Ovary (tissue), 9 donors: ENCODE results near the gene CPPED1. TPM values are rescaled to one million over a fixed set of nuclear protein-coding genes. Genes with fewer than 3 reads are reported as not detected.

Source experiments
- DNase-seq, 5 donors: peaks; one replicate each; pipeline ENCODE4 v3.0.0-alpha.2; 2019 to 2020
- H3K27ac ChIP-seq, 2 donors: fragments of 200-600 bp; one replicate each; pipeline versions ENCODE4 v1.5.1 to v1.8.0; 2019 to 2022
- H3K27me3 ChIP-seq: fragments of 200-600 bp; one replicate; pipeline ENCODE4 v1.8.0; 2022
- H3K36me3 ChIP-seq: fragments of 200-600 bp; sonication (generic); one replicate; pipeline ENCODE4 v1.5.1; 2019
- H3K4me1 ChIP-seq: one replicate; pipeline ENCODE4 v1.8.1; 2013; ENCODE audit warnings: mild to moderate bottlenecking, moderate library complexity; ENCODE audit not compliant: insufficient read depth
- H3K4me3 ChIP-seq: fragments of 200-600 bp; sonication (generic); one replicate; pipeline ENCODE4 v1.5.1; 2017
- H3K9me3 ChIP-seq, 2 donors: fragments of 200-600 bp in 1 of 2; sonication (generic) in 1 of 2; one replicate each; pipeline versions ENCODE4 v1.5.1 to v1.8.1; 2013 to 2019; ENCODE audit warnings: mild to moderate bottlenecking in 1 of 2, moderate library complexity in 1 of 2
- EP300 ChIP-seq: sonication (generic); formaldehyde crosslinking; IDR thresholded peaks from one replicate; pipeline ENCODE4 v1.6.1; 2017; ENCODE audit warnings: antibody characterized with exemption
- POLR2A ChIP-seq: fragments of 450-650 bp; IDR thresholded peaks from one replicate; pipeline ENCODE4 v1.6.1; 2017; ENCODE audit warnings: antibody characterized with exemption, mild to moderate bottlenecking, moderate library complexity
- WGBS, 3 donors: extraction: QIAGEN DNeasy Blood & Tissue Kit in 1 of 3; methylation state at CpG; one replicate each; pipeline versions ENCODE4 v1.1.5 to v1.1.7; 2013 to 2017; 5-methylcytosine and 5-hydroxymethylcytosine counted together
- intact Hi-C, 4 donors: fragments of 100-400 bp; cut with DNase I; formaldehyde crosslinking; loops; one replicate each; pipeline versions ENCODE4 v1.11.0 to v1.15.1; 2022 to 2023
- microRNA-seq, 3 donors: library from miRNA; unstranded; fragments of <30 nt; microRNA quantifications; one replicate each; pipeline versions ENCODE4 to v1.2.0, GENCODE V29; 2019 to 2020
- polyA plus RNA-seq, 2 donors: library from polyadenylated mRNA; stranded (reverse); fragments of 200-250 nt in 1 of 2; fragments of 350-450 nt in 1 of 2; fragmentation: Illumina TruSeq in 1 of 2; extraction: RNeasy Lipid Tissue Mini Kit (QIAGEN cat#74804) in 1 of 2; gene quantifications; one replicate each; pipeline ENCODE4 v1.2.3, GENCODE V29; 2013 to 2014
- small RNA-seq: library from RNA; depleted of rRNA; stranded (forward); fragments of <200 nt; gene quantifications from one replicate; pipeline ENCODE3, GENCODE V24; 2016
- total RNA-seq, 7 donors: library from RNA; depleted of rRNA in 2 of 7; stranded (reverse); fragments of >200 nt in 2 of 7; fragmentation: NEBNext Ultra II Directional in 3 of 7; extraction: Animal tissue kit (Norgen Biotek cat#: 25700) in 3 of 7; gene quantifications; one replicate each; pipeline versions ENCODE4 v1.1.0 to v1.2.4, GENCODE V29; 2016 to 2023
- TF ChIP-seq, protein P1 (sequence below), 3 donors: fragments of 450-650 bp in 2 of 3; fragments of 200-600 bp in 1 of 3; IDR thresholded peaks; one replicate each; pipeline versions ENCODE4 v1.5.1 to v1.8.0; 2016 to 2022; ENCODE audit warnings: antibody characterized with exemption in 3 of 3, mild to moderate bottlenecking in 1 of 3
- donor health status: DM: no; HTN: no; CAD: no; lungs with moderate emphysema.
- donor health status: DM: no; HTN: no; CAD: no.
- donor health status: Bipolar disorder and iron deficiency.
- donor health status: DM: yes; HTN: yes; CAD: no.
- donor health status: DM: no; HTN: no; CAD: no.
- donor health status: DM: yes; HTN: yes; CAD: no.

Gene CPPED1
- total and polyA plus RNA-seq, 9 donors = 6.0 to 23.3 (median 13.0) TPM

DNA sequence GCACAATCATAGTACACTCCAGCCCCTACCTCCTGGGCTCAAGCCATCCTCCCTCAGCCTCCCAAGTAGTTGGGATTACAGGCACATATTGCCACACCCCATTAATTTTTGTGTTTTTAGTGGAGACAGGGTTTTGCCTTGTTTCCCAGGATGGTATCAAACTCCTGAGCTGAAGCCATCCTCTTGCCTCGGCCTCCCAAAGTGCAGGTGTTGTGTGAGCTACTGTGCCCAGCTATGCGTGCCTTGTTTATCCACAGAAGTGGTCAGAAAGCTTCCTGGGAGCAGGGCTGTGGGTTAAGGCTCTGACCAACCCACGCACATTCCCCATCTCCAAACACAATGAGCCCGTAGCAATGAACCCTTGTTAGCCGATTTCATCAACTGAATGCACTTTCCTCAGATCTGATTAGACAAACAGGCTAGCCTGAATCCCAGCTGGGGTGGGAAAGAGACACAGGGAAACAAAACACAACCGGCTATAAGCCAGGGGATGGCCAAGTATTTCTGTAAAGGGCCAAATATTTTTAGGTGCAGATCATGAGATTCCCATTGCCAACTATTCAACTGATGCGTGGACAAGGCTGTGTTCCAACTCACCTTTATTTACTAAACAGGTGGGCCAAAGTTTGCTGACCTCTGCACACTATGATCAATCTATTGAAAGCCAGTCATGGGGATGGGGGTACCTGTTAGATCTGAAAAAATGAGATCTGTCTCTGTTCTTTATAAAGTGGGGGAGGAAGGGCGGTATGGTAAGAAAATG lies 193.6 kb downstream of the CPPED1 start:
- 73 to 78% (median 76%) methylated on average over 8 of the region's 8 CpGs for WGBS, 3 donors
- no peaks in the 10 kb centered on the region for H3K36me3 ChIP-seq
- no peak for DNase-seq
- TF ChIP-seq POLR2A = no peak
- TF ChIP-seq EP300 = no peak
- TF ChIP-seq, protein P1, sequence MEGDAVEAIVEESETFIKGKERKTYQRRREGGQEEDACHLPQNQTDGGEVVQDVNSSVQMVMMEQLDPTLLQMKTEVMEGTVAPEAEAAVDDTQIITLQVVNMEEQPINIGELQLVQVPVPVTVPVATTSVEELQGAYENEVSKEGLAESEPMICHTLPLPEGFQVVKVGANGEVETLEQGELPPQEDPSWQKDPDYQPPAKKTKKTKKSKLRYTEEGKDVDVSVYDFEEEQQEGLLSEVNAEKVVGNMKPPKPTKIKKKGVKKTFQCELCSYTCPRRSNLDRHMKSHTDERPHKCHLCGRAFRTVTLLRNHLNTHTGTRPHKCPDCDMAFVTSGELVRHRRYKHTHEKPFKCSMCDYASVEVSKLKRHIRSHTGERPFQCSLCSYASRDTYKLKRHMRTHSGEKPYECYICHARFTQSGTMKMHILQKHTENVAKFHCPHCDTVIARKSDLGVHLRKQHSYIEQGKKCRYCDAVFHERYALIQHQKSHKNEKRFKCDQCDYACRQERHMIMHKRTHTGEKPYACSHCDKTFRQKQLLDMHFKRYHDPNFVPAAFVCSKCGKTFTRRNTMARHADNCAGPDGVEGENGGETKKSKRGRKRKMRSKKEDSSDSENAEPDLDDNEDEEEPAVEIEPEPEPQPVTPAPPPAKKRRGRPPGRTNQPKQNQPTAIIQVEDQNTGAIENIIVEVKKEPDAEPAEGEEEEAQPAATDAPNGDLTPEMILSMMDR (IDR thresholded peaks at IDR 0.05) = no peak
- no peaks in the 10 kb centered on the region for H3K9me3 ChIP-seq
- H3K27ac ChIP-seq = no peak overlapping the region
- H3K27me3 ChIP-seq = no peaks in the 10 kb centered on the region
- H3K4me1 ChIP-seq = no peaks in the 10 kb centered on the region
- intact Hi-C loops = no loop called here
- no peak overlapping the region for H3K4me3 ChIP-seq

Small RNA genes lying within 50 kb of the gene (microRNA-seq; reads per million reads assigned to microRNA genes)
- 0 reads per million in 3 donors for gene MIR4718

Small RNA genes lying within 50 kb of the gene (small RNA-seq; reads per million reads assigned to genes)
- gene MIR4718 = not detected
- gene RF00443 = not detected

Other genes with a start within 250 kb of the CPPED1 start
- gene SHISA9, start 97.7 kb upstream of the CPPED1 start, total RNA-seq = under 1 TPM in 4 of 7 donors, not detected in 3; 0.03 to 0.47 (median 0.16) TPM
- gene SHISA9, start 97.7 kb upstream of the CPPED1 start, polyA plus RNA-seq = under 1 TPM; 0.08 to 0.13 TPM